GM19043 (cell line): ENCODE data around the gene DMWD.
"Not testable (repeated sequence)": the region's sequence is repeated elsewhere in the genome, so short reads cannot be mapped to it uniquely, and the experiment has no call there.

ENCODE experiments used
- ATAC-seq: cut with Tn5 transposase; IDR thresholded peaks from one replicate; pipeline ENCODE4 v1.9.1; 2021; ENCODE audit warnings: low read depth; ENCODE audit not compliant: unreplicated experiment

DMWD gene

GRCh38 chr19:45757695-45758094, 35.0 kb downstream of the DMWD start:
- no peak for ATAC-seq

GRCh38 chr19:45754323-45754722, 38.3 kb downstream of the DMWD start:
- ATAC-seq, result no peak

- ATAC-seq, result no peak
Observed at GRCh38 chr19:45753548-45753947, 39.1 kb downstream of the DMWD start.

- ATAC-seq, result no peak
Observed at GRCh38 chr19:45752639-45753038, 40.0 kb downstream of the DMWD start.

GRCh38 chr19:45751483-45751882, 41.2 kb downstream of the DMWD start:
- ATAC-seq, result not testable (repeated sequence)

- no peak for ATAC-seq
Observed at GRCh38 chr19:45747513-45747912, 45.1 kb downstream of the DMWD start.

GRCh38 chr19:45746866-45747265, 45.8 kb downstream of the DMWD start:
- ATAC-seq, result no peak

GRCh38 chr19:45745606-45746005, 47.0 kb downstream of the DMWD start:
- no peak for ATAC-seq

GRCh38 chr19:45742969-45743368, 49.7 kb downstream of the DMWD start:
- ATAC-seq, result no peak

- ATAC-seq, result no peak
Observed at GRCh38 chr19:45739498-45740439, 52.9 kb downstream of the DMWD start.

- no peak for ATAC-seq
Observed at GRCh38 chr19:45733160-45733810, 59.4 kb downstream of the DMWD start, which contains the start of gene MEIOSIN. Gene MEIOSIN (plus strand): TSS chr19:45733439. CDS start chr19:45735377, 1,938 bp downstream.
